NCI-H524 (cell line): ENCODE results near the gene TRABD.

Experiments
- DNase-seq, 2 experiments: peaks; one replicate each; lab custom pipeline; 2025; lab: John Stamatoyannopoulos, UW

TRABD gene

DNA sequence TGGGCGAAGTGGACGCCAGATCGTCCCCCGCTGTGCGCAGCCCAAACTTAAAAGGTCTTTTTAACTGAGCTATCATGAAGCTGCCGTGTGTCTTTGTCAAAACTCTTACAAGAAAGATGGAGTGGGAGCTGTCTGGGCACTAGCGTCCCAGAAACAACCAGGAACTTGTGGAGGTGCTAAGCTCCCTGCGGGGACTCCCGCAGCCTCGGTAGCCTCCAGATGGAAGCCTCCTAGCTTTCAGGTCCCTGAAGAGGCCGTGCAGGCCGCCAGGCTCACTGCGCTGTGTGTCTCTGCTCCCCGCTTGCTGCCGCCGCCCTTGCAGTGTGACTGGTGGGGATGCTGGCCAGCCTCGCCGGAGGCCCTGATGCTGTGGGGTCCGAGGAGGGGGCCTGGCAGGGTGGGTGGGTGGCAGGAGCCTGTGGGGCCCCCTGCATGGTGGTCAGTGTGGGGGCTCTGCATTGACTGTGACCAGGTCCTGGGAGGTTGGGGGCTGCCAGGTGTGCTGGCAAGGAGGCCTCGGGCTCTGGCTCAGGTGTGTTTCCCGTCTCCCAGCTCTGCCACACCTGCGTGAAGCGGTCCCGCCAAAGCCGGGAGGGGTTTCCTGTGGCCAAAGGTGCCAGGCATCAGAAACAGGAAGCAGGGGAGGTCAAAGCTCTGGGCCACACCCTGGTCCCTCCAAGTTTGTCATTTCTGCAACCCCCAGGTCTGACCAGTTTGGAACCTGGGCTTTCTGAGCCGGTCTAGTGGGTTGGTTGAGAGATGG, 1.2 kb downstream of the TRABD start:
- DNase-seq: peak in 1 of 2 experiments; percentile 53

DNA sequence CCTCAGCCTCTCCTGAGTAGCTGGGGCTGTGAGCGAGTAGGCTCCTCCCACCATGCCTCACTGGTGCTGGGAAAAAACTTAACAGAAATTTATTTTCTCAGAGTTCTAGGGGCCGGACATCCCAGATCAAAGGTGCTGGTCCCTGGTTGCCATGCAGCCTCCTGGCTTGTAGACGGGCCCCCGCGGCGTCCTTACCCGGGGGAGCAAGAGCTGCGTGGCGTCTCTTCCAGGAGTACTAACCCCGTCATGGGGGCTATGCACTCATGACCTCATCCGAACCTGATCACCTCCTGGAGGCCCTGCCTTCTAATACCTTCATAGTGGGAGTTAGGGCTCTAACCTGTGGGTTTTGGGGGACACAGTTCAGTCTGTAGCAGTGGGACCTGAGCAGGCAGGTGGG, 2.6 kb downstream of the TRABD start:
- no peak for DNase-seq

- peak in 1 of 2 experiments; percentile 61 for DNase-seq
Observed at GRCh38 chr22:50189184-50189848, 3.6 kb downstream of the TRABD start.

DNA sequence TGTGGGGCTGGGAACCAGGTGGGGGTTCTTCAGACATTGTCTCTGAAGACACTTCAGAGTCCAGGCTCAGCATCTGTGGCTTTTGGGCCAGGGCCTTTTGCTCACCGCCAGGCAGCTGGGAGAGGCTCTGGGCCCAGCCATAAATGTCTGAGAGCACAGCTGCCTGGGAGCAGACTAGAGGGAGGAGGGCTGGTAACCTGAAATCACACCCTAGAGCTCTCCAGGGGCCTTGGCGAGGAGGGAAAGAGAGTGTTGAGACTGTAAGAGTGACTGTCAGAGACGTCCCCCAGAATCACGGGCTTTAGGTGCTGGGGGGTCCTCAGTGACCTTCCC, 4.1 kb downstream of the TRABD start:
- DNase-seq: no peak

DNA sequence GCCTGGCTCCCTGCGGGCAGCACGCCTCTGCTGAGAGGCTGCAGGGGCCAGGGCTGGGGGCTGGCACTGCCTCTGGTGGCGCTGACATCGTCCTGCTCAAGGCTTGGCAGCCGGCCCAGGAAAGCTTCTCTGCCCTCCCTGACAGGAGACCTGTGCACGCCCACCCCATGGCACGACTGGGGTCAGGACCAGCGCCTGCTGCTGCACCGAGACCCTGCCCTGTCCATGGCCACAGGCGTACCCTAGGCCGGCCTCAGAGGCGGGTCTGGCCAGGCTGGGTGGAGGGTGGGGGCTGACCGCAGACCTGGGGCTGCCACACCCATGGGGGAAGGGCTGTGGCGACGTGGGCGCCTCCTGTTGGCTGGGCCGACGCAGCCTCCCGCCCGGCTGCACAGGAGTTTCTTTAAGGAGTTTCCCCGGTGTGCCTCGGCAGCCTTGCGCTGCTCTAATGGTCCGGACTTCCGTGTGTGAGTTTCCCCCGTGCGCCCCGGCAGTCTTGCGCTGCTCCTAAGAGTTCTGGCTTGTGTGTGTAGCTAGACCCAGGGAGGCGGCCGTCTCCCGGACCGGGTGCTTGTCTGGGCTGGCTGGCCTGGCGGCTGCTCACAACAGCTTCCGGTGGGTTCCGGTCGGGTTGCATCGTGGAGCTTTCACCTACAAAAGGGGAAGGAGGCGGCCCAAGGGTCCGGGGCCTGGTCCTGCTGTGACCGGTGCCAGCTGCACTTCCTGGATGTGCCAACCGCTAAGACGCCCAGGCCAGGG, 4.6 kb downstream of the TRABD start:
- DNase-seq: no peak

DNA sequence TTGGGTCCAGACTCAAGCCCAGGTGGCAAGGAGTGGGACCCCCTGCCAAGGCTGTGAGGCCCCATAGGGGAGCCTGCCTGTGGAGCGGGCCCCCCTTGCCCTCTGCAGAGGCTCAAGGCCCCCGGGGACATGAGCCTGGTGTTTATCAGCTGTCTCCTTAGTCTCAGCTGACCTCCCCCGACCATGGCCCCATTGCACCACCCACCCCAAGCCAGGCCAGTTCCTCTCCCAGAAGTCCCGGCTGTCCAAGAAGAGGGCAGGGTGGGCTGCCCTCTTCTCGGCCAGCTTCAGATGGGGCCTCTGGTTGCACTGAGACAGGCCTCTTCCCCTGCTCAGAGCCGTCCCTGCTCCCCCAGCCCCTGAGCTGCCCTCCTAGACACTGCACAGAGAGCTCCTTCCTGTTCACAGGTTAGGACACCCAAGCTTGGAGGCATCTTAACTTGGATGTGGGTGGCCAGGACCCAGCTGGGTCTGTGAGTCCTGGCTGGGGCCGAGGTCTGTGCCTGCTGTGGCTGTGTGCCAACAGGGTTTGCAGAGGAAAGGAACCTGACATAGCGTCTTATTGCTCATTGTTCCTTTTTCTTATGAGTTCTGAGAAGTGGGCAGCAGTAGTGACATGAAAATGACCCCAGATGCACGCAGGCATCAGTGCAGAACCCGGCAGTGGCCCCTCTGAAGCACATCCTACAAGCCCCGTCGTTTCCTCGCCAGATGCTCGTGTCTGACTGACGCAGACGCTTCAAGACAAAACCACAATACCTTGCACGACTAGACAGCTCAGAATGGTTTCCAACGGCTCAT, 5.4 kb downstream of the TRABD start:
- no peak for DNase-seq

DNA sequence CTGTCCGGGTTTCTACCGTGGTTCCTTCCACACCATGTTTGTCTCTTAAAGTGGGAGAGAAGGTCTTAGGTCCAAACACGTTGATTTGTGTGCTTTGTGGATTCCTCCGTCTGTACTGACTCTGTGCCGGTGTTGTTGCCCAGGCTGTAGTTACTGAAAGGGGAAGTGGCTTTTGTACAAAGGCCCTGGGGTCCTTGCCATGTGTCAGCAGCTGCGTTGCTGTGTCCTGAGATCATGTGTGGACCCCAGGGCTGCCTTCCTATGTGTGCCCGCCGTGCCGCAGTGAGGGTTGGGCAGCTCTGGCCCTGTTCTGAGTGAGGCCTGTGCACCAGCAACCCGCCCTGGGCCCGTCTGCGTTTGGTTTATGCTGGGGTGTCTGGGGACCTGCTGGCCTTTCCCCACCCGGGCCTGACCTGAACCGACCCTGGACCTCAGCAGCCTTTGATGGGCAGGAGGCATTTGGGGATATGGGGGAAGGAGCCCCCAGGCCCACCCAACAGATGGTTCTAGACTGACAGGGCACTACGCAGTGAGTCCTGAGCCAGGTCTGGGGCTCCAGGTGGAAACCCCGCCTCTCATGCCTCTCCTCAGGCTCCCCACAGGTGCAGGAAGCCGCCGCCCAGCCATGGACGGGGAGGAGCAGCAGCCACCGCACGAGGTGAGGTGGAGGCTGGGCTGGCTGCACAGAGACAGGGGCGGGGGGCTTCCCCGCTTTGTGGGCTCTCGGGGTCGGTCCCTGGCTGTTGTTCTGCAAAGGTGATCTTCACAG, 6.9 kb downstream of the TRABD start:
- no peak for DNase-seq

- no peak for DNase-seq
Observed at GRCh38 chr22:50193621-50194020, 7.9 kb downstream of the TRABD start.

GRCh38 chr22:50194037-50194805, 8.5 kb downstream of the TRABD start:
- no peak for DNase-seq

GRCh38 chr22:50196256-50196655, 10.5 kb downstream of the TRABD start:
- no peak for DNase-seq

- no peak for DNase-seq
Observed at GRCh38 chr22:50197000-50197800, 11.5 kb downstream of the TRABD start.

- DNase-seq: no peak
Observed at GRCh38 chr22:50197856-50198623, 12.3 kb downstream of the TRABD start.

DNA sequence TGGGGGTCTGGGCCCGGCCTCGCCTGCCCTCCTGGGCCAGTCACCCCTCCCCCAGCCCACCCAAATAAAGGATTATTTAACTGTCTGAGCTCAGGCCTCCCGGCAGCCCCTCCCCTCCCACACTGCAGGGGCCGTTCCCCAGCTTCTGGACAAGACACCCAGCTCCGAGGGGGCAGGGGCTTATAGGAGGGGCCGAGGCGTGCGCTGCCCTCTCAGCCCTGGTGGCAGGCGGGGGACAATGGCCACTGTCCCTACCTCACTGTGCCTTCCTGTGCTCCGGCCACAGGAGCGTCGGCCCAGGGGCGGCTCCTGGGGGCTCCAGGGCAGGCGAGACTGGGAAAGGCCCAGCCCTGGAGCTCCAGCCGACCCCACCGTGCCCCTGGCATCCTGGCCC, 12.9 kb downstream of the TRABD start:
- no peak for DNase-seq

- DNase-seq: no peak
Observed at GRCh38 chr22:50199251-50199721, 13.6 kb downstream of the TRABD start.

DNA sequence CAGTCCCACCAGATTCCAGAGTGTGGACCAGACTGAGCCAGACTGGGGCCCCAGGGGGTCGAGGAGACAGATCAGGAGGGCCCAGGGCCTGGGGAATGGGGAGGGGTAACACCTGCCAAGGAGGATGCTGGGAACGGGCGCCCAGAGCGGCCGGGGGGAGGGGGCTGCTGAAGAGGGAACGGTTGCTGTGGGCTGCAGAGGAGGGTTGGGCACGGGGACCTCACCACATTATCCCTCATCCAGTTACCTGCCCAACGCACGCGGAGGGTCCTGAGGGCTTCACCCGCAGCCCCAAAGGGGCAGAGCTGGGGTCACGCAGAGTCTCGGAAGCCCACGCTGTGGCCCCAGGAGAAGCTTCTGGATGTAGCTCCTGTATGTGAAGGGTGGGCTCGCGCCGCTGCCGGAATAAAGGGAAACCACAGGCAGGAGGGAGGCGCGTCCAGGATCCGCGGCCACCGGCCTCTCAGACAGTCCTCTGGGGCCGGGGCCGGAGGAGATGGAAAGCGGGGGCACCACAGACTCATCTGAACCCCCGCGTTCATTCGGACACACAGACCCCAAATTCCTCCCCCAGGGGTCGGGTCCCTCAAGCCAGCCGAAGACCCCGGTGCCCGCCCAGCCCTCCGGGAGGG, 14.2 kb downstream of the TRABD start:
- DNase-seq: no peak

DNA sequence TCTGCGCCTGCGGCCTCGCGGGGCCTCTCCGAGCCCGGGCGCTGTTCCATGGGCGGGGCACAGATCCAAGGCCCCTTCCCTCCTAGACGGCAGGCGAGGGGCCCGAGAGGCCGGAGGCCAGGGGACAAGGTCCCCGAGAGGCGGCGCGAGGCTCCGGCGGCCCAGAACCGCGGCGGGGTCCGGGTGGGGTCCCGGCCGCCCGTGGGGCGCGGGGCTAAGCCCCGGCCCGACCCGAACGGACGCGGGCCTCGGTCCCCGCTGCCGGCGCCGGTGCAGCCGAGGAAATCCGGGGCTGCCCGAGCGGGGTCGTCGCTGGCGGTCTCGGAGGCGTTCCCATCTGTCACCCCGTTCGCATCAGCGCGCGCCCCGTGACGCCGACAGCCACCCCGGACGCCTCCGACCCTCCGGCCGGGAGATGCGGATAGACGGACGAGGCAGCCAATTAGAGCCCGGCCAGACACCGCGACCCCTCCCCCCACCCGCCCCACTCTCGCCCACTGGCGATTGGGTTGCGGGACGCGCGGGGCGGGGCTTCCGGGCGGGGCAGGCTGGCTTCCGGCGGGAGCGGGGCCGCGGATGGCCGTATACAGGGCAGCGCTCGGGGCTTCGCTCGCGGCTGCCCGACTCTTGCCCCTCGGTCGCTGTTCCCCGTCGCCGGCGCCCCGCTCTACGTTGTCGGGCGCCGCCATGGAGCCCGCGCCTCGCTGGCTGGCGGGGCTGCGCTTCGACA, 14.9 kb downstream of the TRABD start, which contains the start of gene SELENOO:
TSS of gene SELENOO (plus strand) at position 551 of the 730 bp plus-strand sequence. CDS start at position 577, 26 bp downstream.
- DNase-seq: peak; percentile 63 to 91
